GM12878 (cell line): Measurements from ENCODE around the gene ZBTB7B. TPM values are rescaled to one million over a fixed set of nuclear protein-coding genes. Genes with fewer than 3 reads are reported as not detected.
A peak's percentile ranks its signal among the peaks of the same experiment; 100 is the strongest.

ENCODE experiments used
- ATAC-seq: fragments of 200-7000 bp; cut with Tn5 transposase; 3 replicates; pipeline ENCODE4 v1.9.1; 2020; ENCODE audit warnings: mild to moderate bottlenecking, moderate library complexity
- BruUV-seq: library from RNA; stranded (reverse); fragments of 400-500 nt; replicated peaks from 2 replicates; lab custom pipeline; 2021; lab: Mats Ljungman, UMichigan
- CTCF ChIA-PET: fragments of 300-600 bp; sonication (Branson Sonifier 250); formaldehyde crosslinking; extraction: SDS; loops from one replicate; lab custom pipeline; 2021; ENCODE audit warnings: inconsistent platforms; lab: Yijun Ruan, JAX
- POLR2A ChIA-PET: fragments of 350-600 bp; formaldehyde crosslinking; extraction: SDS; loops from one replicate; lab custom pipeline; 2021; ENCODE audit warnings: inconsistent platforms; lab: Charles Lee
- RAD21 ChIA-PET: fragments of 300-600 bp; sonication (Branson Sonifier 250); formaldehyde crosslinking; loops from one replicate; lab custom pipeline; 2023; ENCODE audit warnings: antibody characterized with exemption; ENCODE audit not compliant: unreplicated experiment; lab: Charles Lee
- SMC1A ChIA-PET: fragments of 300-600 bp; sonication (Branson Sonifier 250); formaldehyde crosslinking; loops from one replicate; lab custom pipeline; 2023; ENCODE audit not compliant: unreplicated experiment, uncharacterized antibody; lab: Charles Lee
- DNase-seq: peaks from one replicate; pipeline ENCODE4 v3.0.0-alpha.2; 2011; ENCODE audit warnings: low read depth, low spot score
- FAIRE-seq: peaks from 3 replicates; lab custom pipeline; 2011; peaks lifted over from hg19 to GRCh38; lab: Jason Lieb, UNC
- H2AFZ ChIP-seq: 2 replicates; pipeline ENCODE4 v1.6.0; 2011; ENCODE audit warnings: low read depth, low read length, control low read depth; ENCODE audit not compliant: control insufficient read depth
- H3K27ac ChIP-seq: 2 replicates; pipeline ENCODE4 v1.5.1; 2011; ENCODE audit warnings: control low read depth; ENCODE audit not compliant: control insufficient read depth, insufficient read depth
- H3K27me3 ChIP-seq, 2 experiments: replicated peaks in 1 of 2; 2 replicates each; pipeline versions ENCODE4 v1.6.0 to v1.6.1; 2011; ENCODE audit warnings: low read length in 1 of 2; ENCODE audit not compliant: control insufficient read depth in 2 of 2, insufficient read depth in 2 of 2
- H3K36me3 ChIP-seq, 2 experiments: 2 replicates each; pipeline ENCODE4 v1.5.1; 2011; ENCODE audit warnings: low read length in 1 of 2; ENCODE audit not compliant: control insufficient read depth in 2 of 2, insufficient read depth in 2 of 2
- H3K4me1 ChIP-seq: 2 replicates; pipeline ENCODE4 v1.6.1; 2011; ENCODE audit warnings: mild to moderate bottlenecking, low read length, moderate library complexity, mixed read lengths; ENCODE audit not compliant: control insufficient read depth, insufficient read depth
- H3K4me2 ChIP-seq: 2 replicates; pipeline ENCODE4 v1.6.0; 2011; ENCODE audit warnings: control low read depth; ENCODE audit not compliant: control insufficient read depth, insufficient read depth
- H3K4me3 ChIP-seq: fragments of 200-600 bp; sonication (generic); 2 replicates; pipeline ENCODE4 v1.5.1; 2016
- H3K79me2 ChIP-seq: 2 replicates; pipeline ENCODE4 v1.6.0; 2011; ENCODE audit warnings: low read length; ENCODE audit not compliant: control insufficient read depth, insufficient read depth
- H3K9ac ChIP-seq: 2 replicates; pipeline ENCODE4 v1.8.0; 2011; ENCODE audit warnings: low read length, control low read depth, mixed read lengths; ENCODE audit not compliant: control insufficient read depth, insufficient read depth
- H3K9me3 ChIP-seq: replicated peaks from 3 replicates; pipeline ENCODE4 v1.5.1; 2011; ENCODE audit warnings: mild to moderate bottlenecking, low read length; ENCODE audit not compliant: control insufficient read depth, insufficient read depth
- H4K20me1 ChIP-seq: 2 replicates; pipeline ENCODE4 v1.6.0; 2011; ENCODE audit not compliant: control insufficient read depth, insufficient read depth
- ATF2 ChIP-seq: IDR thresholded peaks from 2 replicates; pipeline ENCODE4 v1.6.1; 2012; ENCODE audit warnings: low read length, inconsistent platforms
- CEBPZ ChIP-seq: fragments of 150-350 bp; IDR thresholded peaks from 2 replicates; pipeline ENCODE4 v1.6.1; 2016; ENCODE audit warnings: low read depth, low read length
- E4F1 ChIP-seq: fragments of 450-650 bp; IDR thresholded peaks from 2 replicates; pipeline ENCODE4 v1.6.1; 2018; ENCODE audit warnings: borderline replicate concordance, mild to moderate bottlenecking; ENCODE audit not compliant: partially characterized antibody
- IKZF1 ChIP-seq: fragments of 450-650 bp; conservative IDR thresholded peaks from 2 replicates; pipeline ENCODE4 v1.6.1; 2017; ENCODE audit warnings: antibody characterized with exemption, mild to moderate bottlenecking
- MEF2A ChIP-seq: IDR thresholded peaks from 2 replicates; pipeline ENCODE4 v1.6.1; 2011; ENCODE audit warnings: low read depth, mild to moderate bottlenecking, low read length, moderate library complexity; ENCODE audit not compliant: insufficient read depth
- NKRF ChIP-seq: fragments of 450-650 bp; conservative IDR thresholded peaks from 2 replicates; pipeline ENCODE4 v1.6.1; 2017; ENCODE audit warnings: mild to moderate bottlenecking, moderate library complexity
- NR2C2 ChIP-seq: IDR thresholded peaks from 2 replicates; pipeline ENCODE4 v1.6.1; 2011; ENCODE audit warnings: borderline replicate concordance, low read depth; ENCODE audit not compliant: control insufficient read depth, insufficient read length
- ZNF207 ChIP-seq: fragments of 450-650 bp; IDR thresholded peaks from 2 replicates; pipeline ENCODE4 v1.6.1; 2014; ENCODE audit warnings: antibody characterized with exemption, mild to moderate bottlenecking, borderline replicate concordance
- WGBS: methylation state at CpG from one replicate; pipeline ENCODE4 v1.1.6; 2016; ENCODE audit warnings: low lambda C conversion rate; ENCODE audit not compliant: insufficient replicate concordance, insufficient coverage; ENCODE audit errors: missing lambda C conversion rate; 5-methylcytosine and 5-hydroxymethylcytosine counted together
- in situ Hi-C: fragments of 300-500 bp; cut with MboI; formaldehyde crosslinking; loops from 9 replicates; pipeline ENCODE4 v1.14.3; 2018; ENCODE audit warnings: mixed read lengths
- intact Hi-C: fragments of 100-400 bp; cut with micrococcal nuclease; formaldehyde crosslinking; loops from one replicate; pipeline ENCODE4 v1.14.2; 2022; ENCODE audit not compliant: unreplicated experiment
- polyA plus RNA-seq, 11 experiments: library from polyadenylated mRNA; depleted of rRNA in 4 of 11; unstranded in 6 of 11; stranded (reverse) in 5 of 11; fragments of >200 nt; fragmentation: Nextera tagmentation in 4 of 11; fragmentation: Illumina TruSeq in 1 of 11; extraction: Ambion mirVana in 4 of 11; extraction: Trizol in 1 of 11; gene quantifications; 1 replicate in 1 of 11; 2 replicates in 10 of 11; pipeline versions ENCODE4 v1.2.1 to v1.2.3, GENCODE V29; 2011 to 2016; ENCODE audit warnings: inconsistent platforms in 2 of 11, missing spikeins in 2 of 11, low read depth in 1 of 11
- total RNA-seq, 4 experiments: library from RNA; depleted of rRNA in 3 of 4; stranded (reverse); fragments of >200 nt in 3 of 4; fragmentation: Illumina TruSeq in 1 of 4; extraction: Trizol in 1 of 4; gene quantifications; 2 replicates each; pipeline versions ENCODE4 v1.2.1 to v1.2.3, GENCODE V29; 2013 to 2021

ZBTB7B gene
- total and polyA plus RNA-seq, 10 of the 15 experiments (the other 5 are each of a cell fraction or from before 2014, with no cell fraction given): 0.11 to 44.9 (median 11.3) TPM

- Histone ChIP-seq H3K4me2 (peak within 1 kb of the TSS; percentile 90), H3K9me3 (no peaks in the 10 kb centered on the region), H2AFZ (peak within 1 kb of the TSS; percentile 91), H3K79me2 (peaks cover 27% of the 10 kb centered on the region), H4K20me1 (no peaks in the 10 kb centered on the region), H3K4me1 (peaks cover 6% of the 10 kb centered on the region), H3K27ac (peak within 1 kb of the TSS; percentile 79), H3K4me3 (peak within 1 kb of the TSS; percentile 96), H3K27me3 (no peaks in the 10 kb centered on the region), H3K36me3 (peaks cover 5 to 17% of the 10 kb centered on the region in 2 experiments), H3K9ac (peak within 1 kb of the TSS; percentile 91)
- ChIA-PET POLR2A (interaction anchor here (0.9 to 3.0 kb wide), 13 partner anchors 9 to 50 kb away, joined by 3 to 17 read pairs (median 11); partner anchors contain the start of genes CKS1B, DCST1, DCST2 and LENEP), CTCF (interaction anchor here (0.6 to 20.6 kb wide), 12 partner anchors 9 to 961 kb away, joined by 3 to 226 read pairs (median 6); partner anchors contain the start of genes CKS1B, LENEP, PBXIP1 and PMVK), RAD21 (interaction anchor here (1.0 to 3.0 kb wide), 10 partner anchors 9 to 118 kb away, joined by 3 to 24 read pairs (median 4); partner anchors contain the start of genes LENEP, PBXIP1 and SHC1), SMC1A (interaction anchor here (0.6 to 6.5 kb wide), 14 partner anchors 9 to 803 kb away, joined by 3 to 69 read pairs (median 4); partner anchors contain the start of genes CKS1B, LENEP, PBXIP1 and PYGO2)
- FAIRE-seq (peak; percentile 92), DNase-seq (peak; percentile 100), ATAC-seq (peak; percentile 100)
- in situ Hi-C loops (no loop called here), intact Hi-C loops (loop anchor here (2.0 kb wide), 1 partner anchor 16 kb away; no protein-coding TSS in a partner anchor)
- no TSS peak for BruUV-seq
- under 1% methylated on average over 26 of the region's 26 CpGs for WGBS
- TF ChIP-seq ATF2 (no peak), E4F1 (peak; percentile 96), NR2C2 (no peak), MEF2A (no peak), ZNF207 (peak; percentile 80), IKZF1 (no peak; the same call in 1 of the 2 replicates), CEBPZ (peak; percentile 97), NKRF (peak; percentile 64)
Measured at GRCh38 chr1:154982897-154983648, 19.5 kb upstream of the ZBTB7B start, which contains the start of gene FLAD1. Gene FLAD1, plus strand, starts transcription at chr1:154983344. Its CDS starts 351 bp downstream, at chr1:154983695.
